ENCODE measurements around the gene KLK8. TPM values are rescaled to one million over a fixed set of nuclear protein-coding genes. Genes with fewer than 3 reads are reported as not detected.
A peak's percentile ranks its signal among the peaks of the same experiment; 100 is the strongest.

Gene KLK8
- total RNA-seq, 1 experiment from 2014 or later = 2.7 TPM

GRCh38 chr19:51000426-51000825 lies 978 bp downstream of the KLK8 start:
- no peaks in the 10 kb centered on the region for H3K27me3 ChIP-seq (ENCODE audit: insufficient read depth, low read length)
- H3K4me1 ChIP-seq (ENCODE audit: insufficient read depth, low read length) = 0 out of 2 replicates have a peak, but pooled peaks cover 4% of the 10 kb centered on the region
- Mint-ChIP-seq H3K4me3 (no peak overlapping the region; a peak in 1 of 5 replicates), H3K36me3 (ENCODE audit: insufficient read depth in 1 of 3, low read depth in 3 of 3) (no peaks in the 10 kb centered on the region), H3K9me3 (no peaks in the 10 kb centered on the region; a peak in 1 of 5 replicates), H3K27me3 (ENCODE audit: low read depth) (peaks cover 38% of the 10 kb centered on the region), H3K27ac (no peak overlapping the region), H3K4me1 (peaks cover 21 to 38% of the 10 kb centered on the region in 2 experiments)
- no peak overlapping the region for H2AK5ac ChIP-seq (ENCODE audit: insufficient read length, low read length)
- H3K79me1 ChIP-seq (ENCODE audit: insufficient read depth, low read depth, low read length, poor library complexity, severe bottlenecking) = no peaks in the 10 kb centered on the region
- no peak overlapping the region for H3K27ac ChIP-seq (ENCODE audit: insufficient read length, low read depth, low read length)
- no peak overlapping the region for H3K23ac ChIP-seq (ENCODE audit: insufficient read length, low read depth, low read length)
- peaks cover 6% of the 10 kb centered on the region for H3K23me2 ChIP-seq (ENCODE audit: insufficient read length, low read depth, low read length, poor library complexity, severe bottlenecking)
- H3K14ac ChIP-seq (ENCODE audit: insufficient read depth, low read length) = no peak overlapping the region
- no peak overlapping the region for H3T11ph ChIP-seq (ENCODE audit: low read length)
- no peaks in the 10 kb centered on the region for H4K20me1 ChIP-seq (ENCODE audit: control insufficient read depth, insufficient read depth, insufficient read length)
- no CpG with 5 or more reads among the region's 10 CpGs for WGBS (ENCODE audit: extremely low coverage, insufficient read length, low lambda C conversion rate)
- H2BK5ac ChIP-seq (ENCODE audit: insufficient read length, low read length) = no peak overlapping the region
- TF ChIP-seq CTCF (conservative IDR thresholded peaks at IDR 0.05) = no peak
- H2AFZ ChIP-seq (ENCODE audit: low read length) = no peak overlapping the region
- H4K91ac ChIP-seq (ENCODE audit: insufficient read length, low read depth, low read length) = peak overlapping the region; percentile 5
- H2BK15ac ChIP-seq (ENCODE audit: low read depth, low read length) = 0 out of 2 replicates have a peak overlapping the region, but pooled peaks have one; percentile 16
- no peak overlapping the region for H2BK120ac ChIP-seq (ENCODE audit: low read depth, low read length, poor library complexity, severe bottlenecking)
- H3K9me3 ChIP-seq (ENCODE audit: control insufficient read depth, low read depth, low read length) = no peaks in the 10 kb centered on the region
- H4K8ac ChIP-seq (replicated peaks; ENCODE audit: insufficient read length, low read depth, low read length) = no peak overlapping the region
- no peak overlapping the region for H3K4ac ChIP-seq (ENCODE audit: low read depth, low read length)
- H3K79me2 ChIP-seq (ENCODE audit: insufficient read depth, low read length) = no peaks in the 10 kb centered on the region
- H3K9ac ChIP-seq (ENCODE audit: extremely low read depth, insufficient read length, low read length) = no peak overlapping the region
- no peak overlapping the region for H4K5ac ChIP-seq (ENCODE audit: insufficient read length, low read depth, low read length)
- H2BK20ac ChIP-seq (ENCODE audit: low read depth, low read length, poor library complexity, severe bottlenecking) = no peak overlapping the region
- no peak for DNase-seq
- no peak overlapping the region for H3K56ac ChIP-seq (ENCODE audit: insufficient read length, low read depth, low read length)
- no peak overlapping the region for H2BK12ac ChIP-seq (ENCODE audit: insufficient read length, low read depth, low read length)
- H3K18ac ChIP-seq (ENCODE audit: insufficient read length, low read depth, low read length) = peak overlapping the region; percentile 16
- peak overlapping the region; percentile 76 for H3K4me2 ChIP-seq (ENCODE audit: insufficient read depth, insufficient read length, low read length)
